SU-DHL-6 (cell line): ENCODE data around the gene CPLANE2.

Experiments used
- H2AFZ ChIP-seq: fragments of 200-600 bp; sonication (generic); 2 replicates; pipeline ENCODE4 v1.6.1; 2014; ENCODE audit warnings: low read depth, mild to moderate bottlenecking, moderate library complexity, mixed read lengths, antibody characterized with exemption, low read length; ENCODE audit not compliant: severe bottlenecking
- H3F3A ChIP-seq: fragments of 200-600 bp; shearing (Covaris generic); 2 replicates; pipeline ENCODE4 v1.6.0; 2016; ENCODE audit warnings: antibody characterized with exemption, mild to moderate bottlenecking; ENCODE audit not compliant: insufficient read depth
- H3K27ac ChIP-seq: fragments of 200-600 bp; sonication (generic); 2 replicates; pipeline ENCODE4 v1.5.1; 2016; ENCODE audit warnings: low read depth, mild to moderate bottlenecking, low read length, moderate library complexity, mixed read lengths
- H3K27me3 ChIP-seq: fragments of 200-600 bp; sonication (generic), shearing (Covaris generic); 2 replicates; pipeline ENCODE4 v1.6.0; 2014; ENCODE audit warnings: mild to moderate bottlenecking, low read length
- H3K36me3 ChIP-seq: fragments of 200-600 bp; sonication (generic); 2 replicates; pipeline ENCODE4 v1.6.1; 2014; ENCODE audit warnings: mild to moderate bottlenecking, low read length, mixed read lengths
- H3K4me2 ChIP-seq: fragments of 300-600, 200-600 bp; shearing (Covaris generic), sonication (generic); 2 replicates; pipeline ENCODE4 v1.6.0; 2014; ENCODE audit warnings: low read length, low read depth, mild to moderate bottlenecking; ENCODE audit not compliant: poor library complexity, severe bottlenecking
- H3K4me3 ChIP-seq: fragments of 200-600 bp; sonication (generic); 2 replicates; pipeline ENCODE4 v1.5.1; 2014; ENCODE audit warnings: antibody characterized with exemption, low read length, mild to moderate bottlenecking, mixed read lengths; ENCODE audit not compliant: insufficient read depth, poor library complexity, severe bottlenecking
- H3K79me2 ChIP-seq: fragments of 200-600 bp; sonication (generic); 2 replicates; pipeline ENCODE4 v1.6.1; 2014; ENCODE audit warnings: mild to moderate bottlenecking, low read length, moderate library complexity; ENCODE audit not compliant: insufficient read depth
- H3K9ac ChIP-seq: fragments of 200-600 bp; sonication (generic); 2 replicates; pipeline ENCODE4 v1.7.0; 2014; ENCODE audit warnings: mild to moderate bottlenecking, low read length
- H3K9me2 ChIP-seq: fragments of 200-600 bp; sonication (generic); replicated peaks from 2 replicates; pipeline ENCODE4 v1.6.1; 2014; ENCODE audit warnings: low read length; ENCODE audit not compliant: insufficient read depth
- H3K9me3 ChIP-seq: fragments of 200-600 bp; sonication (generic); 2 replicates; pipeline ENCODE4 v1.6.1; 2014; ENCODE audit warnings: low read length, mixed read lengths; ENCODE audit not compliant: insufficient read depth
- H4K20me1 ChIP-seq: fragments of 200-600 bp; sonication (generic); 2 replicates; pipeline ENCODE4 v1.6.1; 2014; ENCODE audit warnings: low read depth, mild to moderate bottlenecking, antibody characterized with exemption, low read length, moderate library complexity, mixed read lengths
- EZH2phosphoT487 ChIP-seq: fragments of 200-600 bp; sonication (generic), shearing (Covaris generic); conservative IDR thresholded peaks from 2 replicates; pipeline ENCODE4 v1.6.1; 2018; ENCODE audit warnings: mild to moderate bottlenecking, antibody characterized with exemption, low read length, moderate library complexity, mixed read lengths
- TF ChIP-seq, protein P1 (sequence below): fragments of 200-600 bp; sonication (generic); IDR thresholded peaks from one replicate; pipeline ENCODE4 v1.5.1; 2017; ENCODE audit warnings: antibody characterized with exemption, mild to moderate bottlenecking, low read length, moderate library complexity; ENCODE audit not compliant: insufficient read depth, poor library complexity, severe bottlenecking

The CPLANE2 gene

DNA sequence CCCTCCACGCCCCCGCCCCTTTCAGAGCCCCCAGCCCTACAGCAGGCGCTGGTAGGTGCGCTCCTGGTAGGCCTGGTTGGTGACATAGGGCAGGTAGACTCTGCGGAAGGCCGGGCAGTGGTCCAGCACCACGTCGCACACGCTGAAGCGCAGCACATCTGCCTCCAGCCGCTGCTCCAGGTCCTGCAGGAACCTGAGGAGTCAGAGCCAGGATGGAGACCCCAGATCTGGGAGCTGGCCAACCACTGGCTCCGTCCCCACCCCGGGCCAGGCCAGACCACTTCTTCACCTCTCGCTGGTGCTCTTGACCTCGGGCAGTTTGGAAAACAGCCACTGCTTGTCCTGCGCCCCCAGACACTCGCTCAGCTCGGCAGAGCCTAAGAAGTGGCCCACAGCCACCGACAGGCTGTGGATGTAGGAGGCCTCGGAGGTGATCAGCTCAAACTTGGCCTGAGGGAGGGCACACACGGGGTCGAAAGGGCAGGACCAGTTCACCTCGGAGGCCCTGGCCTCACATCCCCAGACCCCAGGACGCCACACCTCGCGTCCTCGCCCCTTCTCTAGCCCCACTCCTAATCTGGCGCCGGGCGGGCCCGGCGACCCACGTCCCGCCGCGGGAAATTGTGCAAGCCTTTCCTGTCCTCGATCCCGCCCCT is 31.0 kb downstream of the CPLANE2 start:
- no peaks in the 10 kb centered on the region for H3K36me3 ChIP-seq
- no peaks in the 10 kb centered on the region for H4K20me1 ChIP-seq
- TF ChIP-seq, protein P1, sequence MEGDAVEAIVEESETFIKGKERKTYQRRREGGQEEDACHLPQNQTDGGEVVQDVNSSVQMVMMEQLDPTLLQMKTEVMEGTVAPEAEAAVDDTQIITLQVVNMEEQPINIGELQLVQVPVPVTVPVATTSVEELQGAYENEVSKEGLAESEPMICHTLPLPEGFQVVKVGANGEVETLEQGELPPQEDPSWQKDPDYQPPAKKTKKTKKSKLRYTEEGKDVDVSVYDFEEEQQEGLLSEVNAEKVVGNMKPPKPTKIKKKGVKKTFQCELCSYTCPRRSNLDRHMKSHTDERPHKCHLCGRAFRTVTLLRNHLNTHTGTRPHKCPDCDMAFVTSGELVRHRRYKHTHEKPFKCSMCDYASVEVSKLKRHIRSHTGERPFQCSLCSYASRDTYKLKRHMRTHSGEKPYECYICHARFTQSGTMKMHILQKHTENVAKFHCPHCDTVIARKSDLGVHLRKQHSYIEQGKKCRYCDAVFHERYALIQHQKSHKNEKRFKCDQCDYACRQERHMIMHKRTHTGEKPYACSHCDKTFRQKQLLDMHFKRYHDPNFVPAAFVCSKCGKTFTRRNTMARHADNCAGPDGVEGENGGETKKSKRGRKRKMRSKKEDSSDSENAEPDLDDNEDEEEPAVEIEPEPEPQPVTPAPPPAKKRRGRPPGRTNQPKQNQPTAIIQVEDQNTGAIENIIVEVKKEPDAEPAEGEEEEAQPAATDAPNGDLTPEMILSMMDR, result no peak
- TF ChIP-seq EZH2phosphoT487, result no peak
- no peaks in the 10 kb centered on the region for H3F3A ChIP-seq
- H2AFZ ChIP-seq, result no peak overlapping the region
- no peaks in the 10 kb centered on the region for H3K27me3 ChIP-seq
- no peaks in the 10 kb centered on the region for H3K9me2 ChIP-seq
- H3K9ac ChIP-seq, result no peak overlapping the region
- H3K4me2 ChIP-seq, result no peak overlapping the region
- no peak overlapping the region for H3K4me3 ChIP-seq
- H3K9me3 ChIP-seq, result no peaks in the 10 kb centered on the region
- no peak overlapping the region for H3K27ac ChIP-seq
- H3K79me2 ChIP-seq, result no peaks in the 10 kb centered on the region

DNA sequence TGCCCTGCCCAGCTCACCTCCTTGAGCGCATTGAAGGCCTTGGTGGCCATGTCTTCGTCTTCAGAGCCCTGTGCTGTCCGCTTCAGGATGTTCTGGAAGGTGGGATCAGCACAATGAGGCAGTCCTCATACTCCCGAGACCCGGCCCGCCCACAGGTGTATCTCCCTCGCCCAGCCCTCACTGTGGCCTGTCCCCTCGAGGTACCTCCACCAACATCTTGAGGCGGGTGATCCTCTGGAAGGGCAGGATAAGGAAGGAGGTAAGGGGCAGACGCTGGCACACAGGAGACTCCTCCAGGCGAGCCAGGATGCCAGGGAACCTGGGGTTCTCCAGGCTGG is 31.7 kb downstream of the CPLANE2 start:
- H3K4me3 ChIP-seq, result no peak overlapping the region
- H3F3A ChIP-seq, result no peaks in the 10 kb centered on the region
- TF ChIP-seq EZH2phosphoT487, result no peak
- TF ChIP-seq, protein P1, result no peak
- no peak overlapping the region for H3K4me2 ChIP-seq
- no peak overlapping the region for H2AFZ ChIP-seq
- no peaks in the 10 kb centered on the region for H3K79me2 ChIP-seq
- no peaks in the 10 kb centered on the region for H4K20me1 ChIP-seq
- no peaks in the 10 kb centered on the region for H3K9me2 ChIP-seq
- H3K27me3 ChIP-seq, result no peaks in the 10 kb centered on the region
- no peak overlapping the region for H3K27ac ChIP-seq
- no peak overlapping the region for H3K9ac ChIP-seq
- no peaks in the 10 kb centered on the region for H3K9me3 ChIP-seq
- H3K36me3 ChIP-seq, result no peaks in the 10 kb centered on the region

DNA sequence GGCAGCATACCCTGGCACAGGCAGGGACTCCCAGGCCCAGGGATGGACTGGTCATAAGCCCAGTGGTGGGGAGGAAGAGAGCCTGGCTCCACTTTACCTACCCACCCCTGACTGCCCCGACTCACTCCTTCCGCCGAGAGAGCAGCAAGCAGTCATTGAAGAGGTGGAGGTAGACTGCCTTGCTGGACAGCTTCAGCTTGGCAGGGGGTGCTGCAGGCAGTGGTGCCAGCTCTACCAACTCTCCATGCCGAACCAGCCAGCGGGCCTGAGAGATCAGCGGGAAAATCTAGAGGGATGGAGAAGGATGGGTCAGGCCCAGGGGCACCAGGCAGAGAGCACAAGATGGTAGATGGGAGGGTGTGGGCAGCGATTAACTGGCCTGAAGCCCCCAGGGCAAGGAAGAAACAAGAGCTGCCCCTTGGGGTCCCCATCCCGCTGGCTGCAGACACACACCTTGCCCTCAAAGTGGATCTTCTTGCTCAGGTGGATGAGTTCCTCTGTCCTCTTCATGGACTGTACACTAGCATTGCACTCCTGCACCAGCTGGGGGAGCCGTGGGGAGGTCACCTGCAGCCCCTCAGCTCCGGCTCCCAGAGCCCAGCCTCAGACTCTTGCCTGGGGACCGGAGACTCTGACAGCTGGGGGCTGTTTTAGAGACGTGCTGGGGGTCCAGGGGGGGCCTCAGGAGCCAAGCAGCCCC is 32.2 kb downstream of the CPLANE2 start:
- H3K4me2 ChIP-seq, result no peak overlapping the region
- no peaks in the 10 kb centered on the region for H3K79me2 ChIP-seq

More for the DNA sequence above, 32.2 kb downstream of the CPLANE2 start:
- no peak overlapping the region for H3K9ac ChIP-seq
- no peaks in the 10 kb centered on the region for H3K36me3 ChIP-seq
- no peak overlapping the region for H3K27ac ChIP-seq
- no peaks in the 10 kb centered on the region for H3K9me3 ChIP-seq
- no peaks in the 10 kb centered on the region for H3F3A ChIP-seq
- no peak overlapping the region for H2AFZ ChIP-seq
- H3K9me2 ChIP-seq, result no peaks in the 10 kb centered on the region
- H3K27me3 ChIP-seq, result no peaks in the 10 kb centered on the region
- no peak overlapping the region for H3K4me3 ChIP-seq
- TF ChIP-seq EZH2phosphoT487, result no peak
- TF ChIP-seq, protein P1, result peak; percentile 17
- no peaks in the 10 kb centered on the region for H4K20me1 ChIP-seq
